H9 (cell line): ENCODE measurements around the gene RAD18. TPM values are rescaled to one million over a fixed set of nuclear protein-coding genes. Genes with fewer than 3 reads are reported as not detected.

ENCODE experiments used
- DNase-seq: peaks from one replicate; pipeline ENCODE4 v3.0.0-alpha.2; 2017
- H2AFZ ChIP-seq: one replicate; pipeline ENCODE4 v1.6.1; 2013; ENCODE audit warnings: mild to moderate bottlenecking, low read length, control low read depth, moderate library complexity
- H2AK5ac ChIP-seq: 2 replicates; pipeline ENCODE4 v1.6.1; 2013; ENCODE audit warnings: low read length, control low read depth, mixed read lengths; ENCODE audit not compliant: insufficient read length
- H2BK120ac ChIP-seq: one replicate; pipeline ENCODE4 v1.6.1; 2013; ENCODE audit warnings: low read depth, mild to moderate bottlenecking, low read length, control low read depth, inconsistent platforms; ENCODE audit not compliant: poor library complexity, severe bottlenecking
- H2BK12ac ChIP-seq: 2 replicates; pipeline ENCODE4 v1.6.1; 2013; ENCODE audit warnings: low read length, control low read depth, mixed read lengths, low read depth; ENCODE audit not compliant: insufficient read length
- H2BK15ac ChIP-seq: 2 replicates; pipeline ENCODE4 v1.6.1; 2013; ENCODE audit warnings: low read depth, low read length, control low read depth
- H2BK20ac ChIP-seq: one replicate; pipeline ENCODE4 v1.6.1; 2013; ENCODE audit warnings: low read depth, mild to moderate bottlenecking, low read length, control low read depth, inconsistent platforms; ENCODE audit not compliant: poor library complexity, severe bottlenecking
- H2BK5ac ChIP-seq: 2 replicates; pipeline ENCODE4 v1.6.1; 2013; ENCODE audit warnings: low read length, control low read depth, mixed read lengths; ENCODE audit not compliant: insufficient read length
- H3K14ac ChIP-seq: 2 replicates; pipeline ENCODE4 v1.6.1; 2013; ENCODE audit warnings: low read length, control low read depth; ENCODE audit not compliant: insufficient read depth
- H3K18ac ChIP-seq: 2 replicates; pipeline ENCODE4 v1.6.1; 2013; ENCODE audit warnings: low read depth, mild to moderate bottlenecking, mixed read lengths, low read length, control low read depth; ENCODE audit not compliant: insufficient read length
- H3K23ac ChIP-seq: 2 replicates; pipeline ENCODE4 v1.6.1; 2013; ENCODE audit warnings: low read length, control low read depth, mixed read lengths, low read depth; ENCODE audit not compliant: insufficient read length
- H3K23me2 ChIP-seq: 2 replicates; pipeline ENCODE4 v1.6.1; 2013; ENCODE audit warnings: low read depth, mild to moderate bottlenecking, mixed read lengths, low read length, control low read depth; ENCODE audit not compliant: insufficient read length, poor library complexity, severe bottlenecking
- H3K27ac ChIP-seq: 2 replicates; pipeline ENCODE4 v1.5.1; 2013; ENCODE audit warnings: low read length, control low read depth, mixed read lengths, low read depth; ENCODE audit not compliant: insufficient read length
- H3K27me3 ChIP-seq: 2 replicates; pipeline ENCODE4 v1.6.1; 2013; ENCODE audit warnings: low read length, control low read depth, inconsistent platforms; ENCODE audit not compliant: insufficient read depth
- H3K4ac ChIP-seq: 2 replicates; pipeline ENCODE4 v1.6.1; 2013; ENCODE audit warnings: low read depth, mild to moderate bottlenecking, control low read depth, inconsistent platforms, low read length, moderate library complexity
- H3K4me1 ChIP-seq: 2 replicates; pipeline ENCODE4 v1.6.1; 2013; ENCODE audit warnings: low read length, control low read depth, inconsistent platforms; ENCODE audit not compliant: insufficient read depth
- H3K4me2 ChIP-seq: 2 replicates; pipeline ENCODE4 v1.6.1; 2013; ENCODE audit warnings: low read length, control low read depth, mixed read lengths; ENCODE audit not compliant: insufficient read length, insufficient read depth
- H3K56ac ChIP-seq: 2 replicates; pipeline ENCODE4 v1.6.1; 2013; ENCODE audit warnings: low read depth, mild to moderate bottlenecking, mixed read lengths, low read length, control low read depth; ENCODE audit not compliant: insufficient read length
- H3K79me1 ChIP-seq: 2 replicates; pipeline ENCODE4 v1.6.1; 2013; ENCODE audit warnings: low read depth, mild to moderate bottlenecking, moderate library complexity, low read length, control low read depth, inconsistent platforms; ENCODE audit not compliant: insufficient read depth, poor library complexity, severe bottlenecking
- H3K79me2 ChIP-seq: 2 replicates; pipeline ENCODE4 v1.6.1; 2013; ENCODE audit warnings: low read length, control low read depth, inconsistent platforms; ENCODE audit not compliant: insufficient read depth
- H3K9ac ChIP-seq: 2 replicates; pipeline ENCODE4 v1.6.1; 2013; ENCODE audit warnings: low read length, control low read depth, mixed read lengths; ENCODE audit not compliant: insufficient read length; ENCODE audit errors: extremely low read depth
- H3K9me3 ChIP-seq: one replicate; pipeline ENCODE4 v1.6.1; 2013; ENCODE audit warnings: low read depth, low read length, inconsistent platforms; ENCODE audit not compliant: control insufficient read depth
- H3T11ph ChIP-seq: one replicate; pipeline ENCODE4 v1.6.1; 2013; ENCODE audit warnings: mild to moderate bottlenecking, low read length, control low read depth, inconsistent platforms
- H4K20me1 ChIP-seq: one replicate; pipeline ENCODE4 v1.6.1; 2013; ENCODE audit not compliant: control insufficient read depth, insufficient read length, insufficient read depth
- H4K5ac ChIP-seq: 2 replicates; pipeline ENCODE4 v1.6.1; 2013; ENCODE audit warnings: low read depth, mild to moderate bottlenecking, mixed read lengths, low read length, control low read depth; ENCODE audit not compliant: insufficient read length
- H4K8ac ChIP-seq: replicated peaks from 2 replicates; pipeline ENCODE4 v1.6.1; 2013; ENCODE audit warnings: low read length, control low read depth, mixed read lengths, low read depth; ENCODE audit not compliant: insufficient read length
- H4K91ac ChIP-seq: 2 replicates; pipeline ENCODE4 v1.6.1; 2013; ENCODE audit warnings: low read depth, mild to moderate bottlenecking, moderate library complexity, mixed read lengths, low read length, control low read depth; ENCODE audit not compliant: insufficient read length
- H3K27ac Mint-ChIP-seq, 3 experiments: 2 replicates in 2 of 3; 3 replicates in 1 of 3; pipeline ENCODE4 v1.8.0; 2020 to 2021; ENCODE audit warnings: mixed read lengths in 3 of 3, mild to moderate bottlenecking in 1 of 3, moderate library complexity in 1 of 3
- H3K27me3 Mint-ChIP-seq: 2 replicates; pipeline ENCODE4 v1.8.0; 2021; ENCODE audit warnings: low read depth, mild to moderate bottlenecking, moderate library complexity, mixed read lengths
- H3K36me3 Mint-ChIP-seq, 3 experiments: 2 replicates in 2 of 3; 3 replicates in 1 of 3; pipeline ENCODE4 v1.8.0; 2020 to 2021; ENCODE audit warnings: low read depth in 3 of 3, mixed read lengths in 3 of 3; ENCODE audit not compliant: insufficient read depth in 1 of 3
- H3K4me1 Mint-ChIP-seq, 2 experiments: 2 replicates each; pipeline ENCODE4 v1.8.0; 2020; ENCODE audit warnings: mixed read lengths in 2 of 2
- H3K4me3 Mint-ChIP-seq, 2 experiments: 2 replicates in 1 of 2; 3 replicates in 1 of 2; pipeline ENCODE4 v1.8.0; 2020 to 2021; ENCODE audit warnings: mild to moderate bottlenecking in 2 of 2, mixed read lengths in 2 of 2, moderate library complexity in 1 of 2
- H3K9me3 Mint-ChIP-seq, 2 experiments: 2 replicates in 1 of 2; 3 replicates in 1 of 2; pipeline ENCODE4 v1.8.0; 2020; ENCODE audit warnings: mild to moderate bottlenecking in 2 of 2, mixed read lengths in 2 of 2, moderate library complexity in 1 of 2
- WGBS: extraction: QIAGEN DNeasy Blood & Tissue Kit; methylation state at CpG from one replicate; pipeline ENCODE4 v1.1.7; 2013; ENCODE audit warnings: missing lambda C conversion rate, low lambda C conversion rate, mixed read lengths; ENCODE audit not compliant: insufficient read length; ENCODE audit errors: extremely low coverage; 5-methylcytosine and 5-hydroxymethylcytosine counted together
- total RNA-seq: library from RNA; stranded (reverse); gene quantifications from 2 replicates; pipeline ENCODE4 v1.2.1, GENCODE V29; 2021
- TF ChIP-seq, protein P1 (sequence below): fragments of 200-600 bp; sonication (generic); conservative IDR thresholded peaks from 3 replicates; pipeline ENCODE4 v1.8.0; 2021; ENCODE audit warnings: antibody characterized with exemption, mild to moderate bottlenecking

The RAD18 gene
- total RNA-seq, 1 experiment from 2014 or later: 27.8 TPM

DNA sequence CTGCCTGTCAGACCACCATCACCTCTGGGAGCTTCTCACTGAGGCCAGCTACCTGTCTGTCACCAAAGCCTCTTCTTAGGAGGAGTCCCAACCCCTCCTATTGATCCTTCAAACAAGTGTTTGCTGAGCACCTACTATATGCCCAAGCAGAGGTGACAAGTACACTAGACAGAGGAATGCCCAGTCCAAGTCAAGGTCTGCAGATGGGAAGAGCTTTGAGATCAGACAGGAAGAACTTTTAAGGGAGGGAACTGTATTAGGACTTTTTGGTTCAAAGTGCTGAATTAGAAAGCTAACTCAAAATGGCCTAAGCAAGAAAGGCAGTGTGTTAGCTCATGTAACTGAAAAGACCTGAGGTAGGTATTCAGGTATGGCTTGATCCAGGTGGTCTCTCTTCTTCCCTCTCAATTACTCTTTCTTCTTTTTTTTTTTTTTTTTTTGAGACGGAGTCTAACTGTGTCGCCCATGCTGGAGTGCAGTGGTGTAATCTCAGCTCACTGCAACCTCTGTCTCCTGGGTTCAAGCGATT, 3.6 kb upstream of the RAD18 start:
- H3K18ac ChIP-seq: no peak overlapping the region
- no peak overlapping the region for H2BK12ac ChIP-seq
- H3K4me1 ChIP-seq: no peaks in the 10 kb centered on the region; the same call in 1 of the 2 replicates
- Mint-ChIP-seq H3K27me3 (peaks cover 17% of the 10 kb centered on the region), H3K9me3 (no peaks in the 10 kb centered on the region), H3K27ac (no peak overlapping the region), H3K36me3 (no peaks in the 10 kb centered on the region), H3K4me1 (peaks cover 29 to 32% of the 10 kb centered on the region in 2 experiments), H3K4me3 (no peak overlapping the region)
- no peak overlapping the region for H4K5ac ChIP-seq
- H3K9me3 ChIP-seq: no peaks in the 10 kb centered on the region
- H3K23ac ChIP-seq: no peak overlapping the region
- H2AFZ ChIP-seq: no peak overlapping the region
- H2BK120ac ChIP-seq: no peak overlapping the region
- no peak overlapping the region for H4K8ac ChIP-seq
- H3K4ac ChIP-seq: no peak overlapping the region
- H2BK20ac ChIP-seq: no peak overlapping the region
- no peak overlapping the region for H2AK5ac ChIP-seq
- no peak overlapping the region for H3K9ac ChIP-seq
- no peak overlapping the region for H4K91ac ChIP-seq
- H3K23me2 ChIP-seq: peaks cover 13% of the 10 kb centered on the region
- H3K4me2 ChIP-seq: no peak overlapping the region
- peaks cover 5% of the 10 kb centered on the region for H3K79me1 ChIP-seq
- no peaks in the 10 kb centered on the region for H4K20me1 ChIP-seq
- no peak overlapping the region for H3K56ac ChIP-seq
- no peak overlapping the region for H3K27ac ChIP-seq
- H3T11ph ChIP-seq: no peak overlapping the region
- no peak for DNase-seq
- H3K27me3 ChIP-seq: no peaks in the 10 kb centered on the region
- no CpG with 5 or more reads among the region's 3 CpGs for WGBS
- peaks cover 9% of the 10 kb centered on the region; the same call in 1 of the 2 replicates for H3K79me2 ChIP-seq
- no peak overlapping the region for H2BK15ac ChIP-seq
- no peak overlapping the region for H3K14ac ChIP-seq
- TF ChIP-seq, protein P1, sequence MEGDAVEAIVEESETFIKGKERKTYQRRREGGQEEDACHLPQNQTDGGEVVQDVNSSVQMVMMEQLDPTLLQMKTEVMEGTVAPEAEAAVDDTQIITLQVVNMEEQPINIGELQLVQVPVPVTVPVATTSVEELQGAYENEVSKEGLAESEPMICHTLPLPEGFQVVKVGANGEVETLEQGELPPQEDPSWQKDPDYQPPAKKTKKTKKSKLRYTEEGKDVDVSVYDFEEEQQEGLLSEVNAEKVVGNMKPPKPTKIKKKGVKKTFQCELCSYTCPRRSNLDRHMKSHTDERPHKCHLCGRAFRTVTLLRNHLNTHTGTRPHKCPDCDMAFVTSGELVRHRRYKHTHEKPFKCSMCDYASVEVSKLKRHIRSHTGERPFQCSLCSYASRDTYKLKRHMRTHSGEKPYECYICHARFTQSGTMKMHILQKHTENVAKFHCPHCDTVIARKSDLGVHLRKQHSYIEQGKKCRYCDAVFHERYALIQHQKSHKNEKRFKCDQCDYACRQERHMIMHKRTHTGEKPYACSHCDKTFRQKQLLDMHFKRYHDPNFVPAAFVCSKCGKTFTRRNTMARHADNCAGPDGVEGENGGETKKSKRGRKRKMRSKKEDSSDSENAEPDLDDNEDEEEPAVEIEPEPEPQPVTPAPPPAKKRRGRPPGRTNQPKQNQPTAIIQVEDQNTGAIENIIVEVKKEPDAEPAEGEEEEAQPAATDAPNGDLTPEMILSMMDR: no peak
- no peak overlapping the region for H2BK5ac ChIP-seq
